IPS DF 4.7 (cell line): ENCODE results near the gene ZC3H8.

Experiments used
- DNase-seq: peaks from one replicate; pipeline ENCODE4 v3.0.0-alpha.2; 2013; ENCODE audit warnings: low spot score; ENCODE audit errors: extremely low read depth

Gene ZC3H8

GRCh38 chr2:112164876-112165275 lies 90.0 kb downstream of the ZC3H8 start:
- DNase-seq = no peak

- no peak for DNase-seq
These were observed 91.3 kb downstream of the ZC3H8 start for GRCh38 chr2:112163541-112163981.

GRCh38 chr2:112162956-112163355 lies 91.9 kb downstream of the ZC3H8 start:
- no peak for DNase-seq

- no peak for DNase-seq
These were observed 92.5 kb downstream of the ZC3H8 start for GRCh38 chr2:112162341-112162740.
